ENCODE results near the gene ATP8A2.

The ATP8A2 gene

DNA sequence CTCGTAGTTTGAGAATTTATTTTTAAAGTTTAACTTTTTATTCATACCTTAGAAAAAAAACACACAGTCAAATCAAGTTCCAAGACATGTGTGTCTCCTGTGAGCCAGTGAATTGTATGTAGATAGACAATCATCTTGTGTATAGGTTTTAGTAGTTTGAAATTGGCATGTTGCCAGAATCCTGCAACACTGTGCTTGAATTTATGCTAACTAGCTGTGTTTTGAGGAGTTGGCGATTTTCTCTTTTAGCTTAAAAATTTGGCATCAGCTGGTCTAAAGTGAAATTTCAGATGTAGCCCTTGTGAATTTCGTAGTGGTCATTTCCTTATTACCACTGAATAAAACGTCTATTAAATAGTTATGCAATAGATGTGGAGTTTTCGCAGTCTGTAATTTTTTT lies 213.2 kb downstream of the ATP8A2 start:
- ATAC-seq: no peak
- no peaks in the 10 kb centered on the region for H3K4me1 Mint-ChIP-seq
- no peak overlapping the region for H3K27ac Mint-ChIP-seq
- no peaks in the 10 kb centered on the region for H3K9me3 Mint-ChIP-seq
- no peaks in the 10 kb centered on the region for H3K27me3 Mint-ChIP-seq
- no peak overlapping the region for H3K4me3 Mint-ChIP-seq
- no peaks in the 10 kb centered on the region for H3K36me3 Mint-ChIP-seq

DNA sequence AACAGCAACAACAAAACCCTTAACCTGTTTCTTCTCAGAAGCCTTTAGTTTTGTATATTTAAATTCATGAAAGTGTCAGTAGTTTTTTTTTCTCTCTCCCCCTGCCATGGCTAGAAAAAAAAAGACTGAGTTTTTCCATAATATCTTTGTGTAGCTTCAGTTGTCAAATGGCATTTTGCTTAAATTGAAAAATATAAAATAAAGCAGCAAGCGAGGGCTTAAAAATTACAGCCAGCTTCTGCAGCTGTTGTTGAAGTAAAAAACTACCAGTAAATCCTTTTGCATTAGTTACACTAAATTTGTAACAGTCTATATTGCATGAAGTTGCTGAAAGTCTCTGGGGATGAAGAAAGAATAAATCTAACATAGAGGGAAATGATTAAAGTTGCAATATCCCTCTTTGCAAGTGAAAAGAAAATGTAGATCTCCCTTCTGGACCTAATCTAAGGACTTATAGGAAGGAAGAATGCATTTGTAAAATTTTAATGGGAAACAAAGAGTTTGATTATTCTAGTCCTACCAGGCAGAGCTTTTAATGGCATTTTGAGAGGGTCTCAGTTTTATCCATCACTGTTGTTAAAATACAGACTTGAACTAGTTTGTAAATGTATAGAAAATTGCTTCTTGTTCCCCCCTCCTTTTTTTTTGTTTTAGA lies 215.7 kb downstream of the ATP8A2 start:
- H3K27me3 Mint-ChIP-seq: no peaks in the 10 kb centered on the region
- H3K9me3 Mint-ChIP-seq: peaks cover 4% of the 10 kb centered on the region
- no peak for ATAC-seq
- H3K27ac Mint-ChIP-seq: no peak overlapping the region
- no peaks in the 10 kb centered on the region for H3K4me1 Mint-ChIP-seq
- H3K4me3 Mint-ChIP-seq: no peak overlapping the region
- H3K36me3 Mint-ChIP-seq: no peaks in the 10 kb centered on the region

DNA sequence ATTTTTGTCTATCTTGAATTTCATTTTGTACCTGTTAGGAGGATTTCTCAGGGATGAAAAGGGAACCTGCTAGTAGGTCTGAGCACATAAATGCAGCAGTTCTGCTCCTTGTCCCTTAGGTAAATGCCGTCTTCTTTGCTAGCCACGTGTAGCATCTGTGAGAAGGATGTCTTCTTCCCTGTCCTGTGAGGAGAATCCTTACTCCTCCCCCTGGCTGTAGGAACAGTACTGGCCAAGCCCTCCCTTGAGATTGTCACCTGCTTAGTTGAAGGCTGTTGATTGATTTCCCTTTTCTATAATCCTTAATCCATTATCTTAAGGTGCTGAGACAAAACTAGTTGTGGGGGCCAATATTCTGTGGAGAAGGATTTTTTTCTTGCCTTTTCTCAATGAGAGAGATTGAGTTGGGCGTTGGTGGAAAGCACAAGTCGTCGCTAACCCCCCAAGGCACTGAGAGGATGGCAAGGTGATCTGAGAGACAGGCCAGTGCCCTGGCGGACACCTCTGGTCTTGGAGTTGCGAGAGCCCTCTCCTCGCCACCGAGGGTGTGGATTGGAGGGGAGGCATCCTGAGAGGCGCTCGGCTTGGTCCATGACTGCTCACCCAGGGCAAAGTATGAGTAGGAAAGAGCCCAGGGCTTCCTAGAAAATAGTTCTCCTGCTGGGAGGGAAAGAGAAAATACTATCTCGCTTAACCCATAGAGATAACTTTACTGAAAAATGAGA lies 216.7 kb downstream of the ATP8A2 start:
- peaks cover 4% of the 10 kb centered on the region for H3K9me3 Mint-ChIP-seq
- no peak for ATAC-seq
- no peaks in the 10 kb centered on the region for H3K27me3 Mint-ChIP-seq
- no peak overlapping the region for H3K4me3 Mint-ChIP-seq
- H3K27ac Mint-ChIP-seq: no peak overlapping the region
- H3K36me3 Mint-ChIP-seq: no peaks in the 10 kb centered on the region
- H3K4me1 Mint-ChIP-seq: no peaks in the 10 kb centered on the region

DNA sequence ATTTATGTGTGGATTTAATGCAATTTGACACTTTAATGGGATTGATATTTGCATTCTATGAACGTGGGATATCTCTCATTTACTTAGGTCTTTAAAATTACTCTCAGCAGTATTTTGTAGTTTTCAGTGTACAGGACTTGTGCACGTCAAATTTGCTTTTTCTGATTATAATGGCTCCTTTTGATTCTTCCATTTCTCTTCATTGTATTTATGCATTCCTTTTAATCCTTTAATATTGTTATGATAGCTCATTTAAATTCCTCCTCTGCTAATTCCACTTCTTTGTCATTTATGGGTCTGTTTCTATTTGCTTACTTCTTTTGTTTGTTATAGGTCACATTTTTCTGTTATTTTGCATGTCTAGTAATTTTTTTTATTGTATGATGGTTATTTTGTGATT lies 226.6 kb downstream of the ATP8A2 start:
- ATAC-seq: no peak
- no peaks in the 10 kb centered on the region for H3K4me1 Mint-ChIP-seq
- no peaks in the 10 kb centered on the region for H3K36me3 Mint-ChIP-seq
- H3K9me3 Mint-ChIP-seq: no peaks in the 10 kb centered on the region
- H3K27me3 Mint-ChIP-seq: peaks cover 28% of the 10 kb centered on the region
- H3K4me3 Mint-ChIP-seq: no peak overlapping the region
- H3K27ac Mint-ChIP-seq: no peak overlapping the region

DNA sequence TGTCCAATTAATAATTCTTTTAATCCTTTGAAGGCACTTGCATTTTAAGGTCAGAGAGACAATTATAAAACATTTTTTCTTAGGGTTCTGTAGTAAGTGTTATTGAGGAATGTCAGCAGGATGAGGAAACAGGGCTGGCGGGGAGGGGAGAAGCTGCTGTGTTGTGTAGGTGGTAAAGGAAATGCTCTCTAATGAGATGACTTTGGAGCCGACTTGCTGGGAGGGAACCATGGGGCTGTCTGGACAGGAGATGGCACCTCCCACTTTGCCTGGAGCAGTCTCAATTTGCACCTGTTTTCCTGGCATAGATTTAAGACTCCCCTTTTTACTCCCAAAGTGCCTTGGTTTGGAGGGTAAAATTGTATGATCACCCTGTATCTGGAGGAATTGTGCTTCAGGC lies 230.4 kb downstream of the ATP8A2 start:
- H3K4me3 Mint-ChIP-seq: no peak overlapping the region
- peaks cover 30% of the 10 kb centered on the region for H3K27me3 Mint-ChIP-seq
- no peaks in the 10 kb centered on the region for H3K36me3 Mint-ChIP-seq
- ATAC-seq: no peak
- H3K27ac Mint-ChIP-seq: no peak overlapping the region
- H3K9me3 Mint-ChIP-seq: no peaks in the 10 kb centered on the region
- no peaks in the 10 kb centered on the region for H3K4me1 Mint-ChIP-seq

DNA sequence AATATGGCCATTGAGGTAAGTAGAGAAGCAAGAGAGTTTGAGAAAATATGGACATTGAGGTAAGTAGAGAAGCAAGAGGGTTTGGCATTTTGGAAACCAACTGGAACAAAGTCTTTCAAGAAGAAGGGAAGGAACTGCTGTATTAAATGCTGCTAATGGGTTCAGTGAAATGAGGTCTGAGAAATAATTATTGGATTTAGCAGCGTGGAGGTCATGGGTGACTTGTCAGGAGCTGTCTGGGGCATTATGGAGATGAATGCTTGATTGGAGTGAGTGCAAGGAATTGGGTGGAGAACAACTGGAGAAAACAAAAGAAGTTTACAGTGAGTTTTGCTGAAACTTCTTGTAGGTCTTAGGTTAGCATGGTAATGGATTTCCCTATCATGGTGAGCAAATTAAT lies 232.3 kb downstream of the ATP8A2 start:
- Mint-ChIP-seq H3K27ac (no peak overlapping the region), H3K9me3 (no peaks in the 10 kb centered on the region), H3K4me1 (no peaks in the 10 kb centered on the region), H3K36me3 (no peaks in the 10 kb centered on the region), H3K4me3 (no peak overlapping the region), H3K27me3 (peaks cover 19% of the 10 kb centered on the region)
- ATAC-seq: no peak

DNA sequence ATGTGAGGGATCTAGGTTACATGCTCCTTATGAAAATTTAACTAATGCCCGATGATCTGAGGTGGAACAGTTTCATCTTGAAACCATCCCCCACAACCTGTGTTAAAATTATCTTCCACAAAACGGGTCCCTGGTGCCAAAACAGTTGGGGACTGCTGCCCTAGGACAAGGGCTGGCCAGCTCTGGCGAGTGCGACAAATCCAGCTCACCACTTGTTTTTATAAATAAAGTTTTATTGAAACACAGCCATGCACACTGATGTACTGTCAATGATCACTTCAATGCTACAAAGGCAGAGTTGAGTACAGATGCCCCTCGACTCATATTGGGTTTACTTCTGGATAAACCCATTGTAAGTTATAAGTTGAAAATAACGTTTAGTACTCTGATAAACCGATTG lies 235.3 kb downstream of the ATP8A2 start:
- no peak overlapping the region for H3K4me3 Mint-ChIP-seq
- peaks cover 13% of the 10 kb centered on the region for H3K9me3 Mint-ChIP-seq
- no peak for ATAC-seq
- peaks cover 15% of the 10 kb centered on the region for H3K27me3 Mint-ChIP-seq
- H3K27ac Mint-ChIP-seq: no peak overlapping the region
- no peaks in the 10 kb centered on the region for H3K36me3 Mint-ChIP-seq
- no peaks in the 10 kb centered on the region for H3K4me1 Mint-ChIP-seq

DNA sequence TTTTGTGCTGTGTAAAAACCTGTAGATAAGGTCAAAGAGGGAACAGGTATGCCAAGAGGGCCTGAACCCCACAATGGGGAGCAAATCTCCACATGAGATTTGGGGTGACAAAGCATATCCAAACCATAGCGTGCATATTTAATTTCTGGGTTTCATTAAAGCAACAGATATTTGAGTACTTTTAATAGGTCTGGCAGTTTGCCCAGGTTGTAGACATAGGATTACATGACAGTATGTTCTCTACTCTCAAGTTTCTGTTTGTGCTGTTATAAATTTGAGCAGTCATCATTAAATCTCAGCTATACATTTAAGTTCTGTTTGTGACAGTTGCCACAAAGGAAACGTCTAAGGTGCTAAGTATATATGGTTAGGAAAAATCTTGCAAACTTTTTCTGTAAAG lies 236.4 kb downstream of the ATP8A2 start:
- Mint-ChIP-seq H3K9me3 (peaks cover 13% of the 10 kb centered on the region), H3K27me3 (peaks cover 4% of the 10 kb centered on the region), H3K27ac (no peak overlapping the region), H3K4me1 (no peaks in the 10 kb centered on the region), H3K4me3 (no peak overlapping the region), H3K36me3 (no peaks in the 10 kb centered on the region)
- no peak for ATAC-seq

DNA sequence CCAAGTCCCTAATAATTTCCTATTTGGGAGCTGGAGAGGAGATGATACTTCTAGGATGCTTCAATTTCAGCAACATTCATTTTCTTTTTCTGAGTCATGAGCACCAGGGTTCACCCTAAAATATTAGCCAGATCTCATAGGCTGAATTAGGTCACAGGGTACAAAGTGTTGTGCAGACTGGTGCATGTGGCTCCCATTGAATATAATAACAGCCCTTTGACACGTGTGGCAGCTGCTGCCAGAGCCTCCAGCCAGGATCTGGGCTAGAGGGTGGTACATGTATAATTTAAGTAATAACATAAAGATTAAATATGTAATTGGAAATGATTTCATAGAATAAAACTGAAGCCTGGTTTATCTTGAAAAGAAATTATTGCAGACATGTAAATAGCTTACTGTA lies 244.9 kb downstream of the ATP8A2 start:
- H3K4me1 Mint-ChIP-seq: no peaks in the 10 kb centered on the region
- no peaks in the 10 kb centered on the region for H3K36me3 Mint-ChIP-seq
- H3K4me3 Mint-ChIP-seq: no peak overlapping the region
- no peak overlapping the region for H3K27ac Mint-ChIP-seq
- peaks cover 3% of the 10 kb centered on the region for H3K9me3 Mint-ChIP-seq
- no peak for ATAC-seq
- peaks cover 34% of the 10 kb centered on the region for H3K27me3 Mint-ChIP-seq

DNA sequence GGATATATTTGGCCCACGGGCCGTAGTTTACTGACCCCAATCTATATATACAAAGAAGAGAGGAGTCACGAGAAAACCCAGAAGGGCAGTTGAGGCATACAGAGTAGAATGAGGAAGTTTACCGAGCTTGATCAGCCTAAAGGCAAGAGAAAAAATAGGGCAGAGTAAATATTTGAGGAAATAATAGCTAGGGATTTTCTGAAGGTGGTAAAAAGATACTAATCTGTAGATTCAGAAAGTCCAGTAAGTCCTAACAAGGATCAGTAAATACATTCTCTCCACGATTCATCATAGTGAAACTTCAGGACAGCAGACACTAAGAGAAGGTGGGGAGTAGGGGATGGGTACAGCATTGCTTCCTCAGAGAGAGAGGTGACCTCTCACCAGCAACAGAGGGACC lies 248.1 kb downstream of the ATP8A2 start:
- Mint-ChIP-seq H3K36me3 (no peaks in the 10 kb centered on the region), H3K9me3 (no peaks in the 10 kb centered on the region), H3K4me1 (no peaks in the 10 kb centered on the region)

DNA sequence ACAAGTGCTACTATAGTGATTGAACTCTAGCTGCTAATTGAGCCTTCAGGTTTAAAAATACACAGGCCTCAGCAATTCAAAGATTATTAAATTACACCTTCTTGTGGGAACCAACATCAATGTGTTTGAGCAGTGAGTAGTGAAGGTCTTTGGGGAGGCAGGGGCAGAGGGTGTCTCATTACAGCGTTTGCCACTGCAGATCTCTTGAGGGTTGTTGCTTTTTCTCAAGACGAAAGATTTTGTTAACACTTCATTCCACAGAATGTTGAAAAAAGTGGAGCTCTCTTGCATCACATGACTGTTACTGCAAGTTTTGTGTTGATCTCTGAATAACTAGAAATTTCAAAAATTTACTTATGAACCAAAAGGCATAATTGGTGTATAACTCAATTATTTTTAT lies 253.6 kb downstream of the ATP8A2 start:
- no peak for ATAC-seq
- Mint-ChIP-seq H3K36me3 (no peaks in the 10 kb centered on the region), H3K27me3 (peaks cover under 1% of the 10 kb centered on the region), H3K4me1 (no peaks in the 10 kb centered on the region), H3K27ac (no peak overlapping the region), H3K4me3 (no peak overlapping the region), H3K9me3 (peaks cover 5% of the 10 kb centered on the region)

More for the DNA sequence above, 248.1 kb downstream of the ATP8A2 start:
- ATAC-seq: no peak
- no peak overlapping the region for H3K4me3 Mint-ChIP-seq
- H3K27ac Mint-ChIP-seq: no peak overlapping the region
- H3K27me3 Mint-ChIP-seq: peaks cover 34% of the 10 kb centered on the region

DNA sequence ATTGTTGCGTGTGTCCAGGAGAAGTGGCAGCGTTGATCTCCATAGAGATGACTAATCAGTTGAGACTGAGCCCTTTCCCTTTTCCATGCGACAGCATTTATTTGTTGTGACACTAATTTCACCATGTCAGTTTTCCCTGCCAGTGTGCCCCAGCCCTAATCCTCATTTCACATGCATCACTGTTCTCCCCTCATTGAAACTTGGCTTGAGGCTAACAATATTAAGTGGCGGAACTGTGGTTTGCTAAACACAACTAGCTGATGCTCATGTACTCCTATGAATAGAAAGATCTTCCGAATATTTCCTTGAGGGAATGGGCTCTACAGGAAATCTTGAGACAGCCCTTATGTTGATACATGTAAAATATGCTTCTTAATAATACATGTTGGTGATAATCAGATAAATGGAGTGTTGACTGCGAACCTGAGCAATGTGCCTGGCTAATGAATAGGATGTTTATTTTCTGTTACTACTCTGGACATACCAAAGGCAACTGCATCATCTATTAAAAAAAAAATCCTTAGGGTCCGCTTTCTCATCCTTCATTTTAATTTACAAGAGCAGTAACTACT lies 258.6 kb downstream of the ATP8A2 start:
- ATAC-seq: no peak
- Mint-ChIP-seq H3K36me3 (no peaks in the 10 kb centered on the region), H3K27ac (no peak overlapping the region), H3K4me1 (no peaks in the 10 kb centered on the region), H3K4me3 (no peak overlapping the region), H3K9me3 (peaks cover 5% of the 10 kb centered on the region), H3K27me3 (peaks cover 9% of the 10 kb centered on the region)

DNA sequence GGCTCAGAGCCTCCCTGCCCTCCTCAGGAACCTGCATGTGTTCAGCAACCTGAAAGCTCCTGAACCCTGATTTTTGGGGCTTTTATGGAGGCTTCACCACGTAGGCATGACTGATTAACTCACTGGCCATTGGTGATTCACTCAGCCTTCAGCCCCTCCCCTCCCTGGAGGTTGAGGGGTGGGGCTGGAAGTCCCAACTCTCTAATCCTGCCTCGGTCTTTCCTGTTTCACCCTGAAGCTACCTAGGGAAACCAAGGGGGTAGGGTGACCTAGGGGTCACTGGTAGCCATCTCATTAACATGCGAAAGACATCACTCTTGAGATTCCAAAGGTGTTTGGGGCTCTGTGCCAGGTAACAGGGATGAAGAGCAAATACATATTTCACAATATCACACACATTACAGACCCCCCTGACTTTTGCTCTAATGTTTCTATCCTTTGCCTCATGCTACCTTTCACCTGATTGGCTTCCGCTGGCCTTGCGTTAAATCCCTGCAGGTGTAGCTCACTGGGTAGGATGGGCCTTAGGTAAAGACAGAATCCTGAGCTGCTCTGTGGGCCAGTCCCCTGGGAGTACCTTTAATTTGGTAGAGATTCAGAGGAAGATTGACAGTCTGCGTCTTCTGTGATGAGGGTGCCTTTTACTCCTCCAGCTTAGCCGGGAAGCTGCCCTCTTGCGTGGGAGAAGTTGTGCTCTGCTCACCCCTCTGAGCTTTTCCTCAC lies 260.6 kb downstream of the ATP8A2 start:
- Mint-ChIP-seq H3K27me3 (peaks cover 14% of the 10 kb centered on the region), H3K36me3 (no peaks in the 10 kb centered on the region), H3K4me3 (no peak overlapping the region), H3K9me3 (no peaks in the 10 kb centered on the region), H3K4me1 (no peaks in the 10 kb centered on the region), H3K27ac (no peak overlapping the region)
- ATAC-seq: no peak

DNA sequence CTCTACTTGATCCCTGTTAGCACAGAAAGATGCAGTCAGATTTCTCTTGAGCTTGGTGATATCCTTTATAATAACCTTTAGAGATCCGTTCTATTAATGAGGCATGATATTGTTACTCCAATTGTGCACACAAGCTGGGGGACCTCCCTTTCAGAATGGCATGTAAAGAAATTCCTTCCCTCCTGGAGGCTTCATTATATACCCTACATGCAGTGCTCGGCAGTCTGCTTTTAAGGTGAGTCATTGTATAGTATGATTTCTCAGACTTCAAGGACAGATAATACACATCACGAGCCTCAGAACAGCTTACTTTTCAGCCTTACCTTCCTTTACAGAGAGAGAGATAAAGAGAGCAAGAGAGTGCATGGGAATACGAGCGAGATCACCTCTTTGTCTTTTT lies 261.3 kb downstream of the ATP8A2 start:
- Mint-ChIP-seq H3K4me1 (no peaks in the 10 kb centered on the region), H3K27ac (no peak overlapping the region), H3K36me3 (no peaks in the 10 kb centered on the region), H3K9me3 (no peaks in the 10 kb centered on the region), H3K27me3 (peaks cover 14% of the 10 kb centered on the region), H3K4me3 (no peak overlapping the region)
- no peak for ATAC-seq

DNA sequence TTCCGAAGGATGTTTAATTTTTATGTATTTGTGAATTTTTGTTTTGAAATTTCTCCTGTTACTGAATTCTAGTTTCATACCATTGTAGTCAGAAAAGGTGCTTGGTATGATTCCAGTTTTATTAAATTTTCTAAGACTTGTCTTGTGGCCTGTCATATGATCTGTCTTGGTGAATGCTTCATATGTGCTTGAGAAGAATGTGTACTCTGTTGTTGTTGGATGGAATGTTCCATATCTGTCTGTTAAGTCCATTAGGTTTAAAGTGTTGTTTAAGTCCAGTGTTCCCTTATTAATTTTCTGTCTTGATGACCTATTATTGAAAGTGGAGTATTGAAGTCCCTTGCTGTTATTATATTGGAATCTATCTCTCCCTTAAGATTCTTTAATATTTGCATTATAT lies 273.9 kb downstream of the ATP8A2 start:
- Mint-ChIP-seq H3K4me3 (no peak overlapping the region), H3K27ac (no peak overlapping the region), H3K9me3 (peaks cover 13% of the 10 kb centered on the region), H3K27me3 (no peaks in the 10 kb centered on the region), H3K36me3 (no peaks in the 10 kb centered on the region), H3K4me1 (no peaks in the 10 kb centered on the region)
- no peak for ATAC-seq

All from stimulated activated memory B cell treated with anti-CD40 and anti-IgM and Interleukin-4, amounts not matched to agents 10 μg/mL and 1 μg/mL and 100 μg/mL, for 72 hours (primary cell).